HepG2 (cell line): ENCODE data around the gene SCGB1D4. TPM values are rescaled to one million over a fixed set of nuclear protein-coding genes. Genes with fewer than 3 reads are reported as not detected.

ENCODE experiments used
- CEBPB ChIP-seq: IDR thresholded peaks from 2 replicates; pipeline ENCODE4 v1.6.1; 2011; ENCODE audit warnings: low read depth, low read length, improper control_type of control experiment, borderline replicate concordance
- EEA1 ChIP-seq: sonication (generic); formaldehyde crosslinking; IDR thresholded peaks from 2 replicates; pipeline ENCODE4 v1.5.1; 2020; ENCODE audit warnings: mild to moderate bottlenecking, missing genetic modification reagents, borderline replicate concordance
- GATAD2A ChIP-seq: IDR thresholded peaks from 2 replicates; pipeline ENCODE4 v1.6.1; 2016
- HES4 ChIP-seq: sonication (generic); formaldehyde crosslinking; IDR thresholded peaks from 2 replicates; pipeline ENCODE4 v1.9.0; 2021; ENCODE audit warnings: mild to moderate bottlenecking, missing genetic modification reagents, borderline replicate concordance
- KDM3A ChIP-seq: IDR thresholded peaks from 2 replicates; pipeline ENCODE4 v1.6.1; 2018; ENCODE audit warnings: low read depth, missing compliant biosample characterization
- MLLT10 ChIP-seq: sonication (generic); formaldehyde crosslinking; IDR thresholded peaks from 2 replicates; pipeline ENCODE4 v1.4.0; 2020; ENCODE audit warnings: missing genetic modification reagents
- RAD21 ChIP-seq: fragments of 450-650 bp; formaldehyde crosslinking; IDR thresholded peaks from 2 replicates; pipeline ENCODE4 v1.5.0; 2020; ENCODE audit warnings: mild to moderate bottlenecking
- REL ChIP-seq: sonication (generic); formaldehyde crosslinking; conservative IDR thresholded peaks from 2 replicates; pipeline ENCODE4 v1.8.0; 2022; ENCODE audit warnings: mild to moderate bottlenecking, missing genetic modification reagents, moderate library complexity
- RERE ChIP-seq: IDR thresholded peaks from 2 replicates; pipeline ENCODE4 v1.6.1; 2016; ENCODE audit warnings: low read depth, missing genetic modification reagents, missing compliant biosample characterization
- RFX5 ChIP-seq: IDR thresholded peaks from 2 replicates; pipeline ENCODE4 v1.6.1; 2011; ENCODE audit warnings: low read depth, low read length, improper control_type of control experiment
- RXRB ChIP-seq: IDR thresholded peaks from 2 replicates; pipeline ENCODE4 v1.6.1; 2016; ENCODE audit warnings: borderline replicate concordance, missing genetic modification reagents, missing compliant biosample characterization
- TCF7L2 ChIP-seq: IDR thresholded peaks from 2 replicates; pipeline ENCODE4 v1.6.1; 2011; ENCODE audit warnings: mild to moderate bottlenecking, low read depth, low read length, moderate library complexity
- TRIM22 ChIP-seq: fragments of 450-650 bp; IDR thresholded peaks from 2 replicates; pipeline ENCODE4 v1.6.1; 2017
- ZBTB25 ChIP-seq: IDR thresholded peaks from 2 replicates; pipeline ENCODE4 v1.6.1; 2018; ENCODE audit warnings: missing genetic modification reagents
- ZNF329 ChIP-seq: sonication (generic); formaldehyde crosslinking; IDR thresholded peaks from 2 replicates; pipeline ENCODE4 v1.9.0; 2021; ENCODE audit warnings: low read depth, mild to moderate bottlenecking, missing genetic modification reagents
- ZNF775 ChIP-seq: sonication (generic); formaldehyde crosslinking; IDR thresholded peaks from 2 replicates; pipeline ENCODE4 v1.4.0; 2020; ENCODE audit warnings: missing genetic modification reagents, mild to moderate bottlenecking, moderate library complexity, borderline replicate concordance
- polyA plus RNA-seq, 8 experiments: library from polyadenylated mRNA; depleted of rRNA in 3 of 8; stranded (reverse) in 7 of 8; unstranded in 1 of 8; fragments of >200 nt; fragmentation: Illumina TruSeq in 4 of 8; extraction: Trizol in 4 of 8; gene quantifications; 2 replicates each; pipeline versions ENCODE4 v1.2.1 to v1.2.3, GENCODE V29; 2011 to 2016; ENCODE audit warnings: low read depth in 4 of 8, missing spikeins in 1 of 8, mixed read lengths in 1 of 8; ENCODE audit not compliant: insufficient read depth in 1 of 8
- total RNA-seq, 5 experiments: library from RNA; depleted of rRNA; stranded (reverse); fragments of >200 nt; fragmentation: Illumina TruSeq; extraction: Trizol; gene quantifications; 2 replicates each; pipeline ENCODE4 v1.2.3, GENCODE V29; 2016; ENCODE audit warnings: low read depth in 1 of 5

Gene SCGB1D4
- total and polyA plus RNA-seq, 2 of the 13 experiments (the other 11 are each of a cell fraction or from before 2014, with no cell fraction given): not detected

- TF ChIP-seq RERE (CRISPR knock-in tag): no peak
- TF ChIP-seq KDM3A (CRISPR knock-in tag): 0 out of 2 replicates have a peak, but pooled peaks have one; percentile 45
- TF ChIP-seq REL (CRISPR knock-in tag): no peak
- TF ChIP-seq HES4 (CRISPR knock-in tag): no peak
- peak; percentile 75 for TF ChIP-seq CEBPB
- TF ChIP-seq RAD21 (CRISPR knock-in tag): peak; percentile 97
- TF ChIP-seq ZNF329: no peak
- TF ChIP-seq ZBTB25 (CRISPR knock-in tag): no peak
- no peak for TF ChIP-seq TRIM22
- no peak for TF ChIP-seq EEA1 (CRISPR knock-in tag)
- TF ChIP-seq RFX5: no peak
- TF ChIP-seq TCF7L2: no peak
- no peak for TF ChIP-seq MLLT10 (CRISPR knock-in tag)
- no peak for TF ChIP-seq ZNF775 (CRISPR knock-in tag)
- peak; percentile 40; the same call in 1 of the 2 replicates for TF ChIP-seq GATAD2A (CRISPR knock-in tag)
- TF ChIP-seq RXRB: 0 out of 2 replicates have a peak, but pooled peaks have one; percentile 10
Observed at GRCh38 chr11:62324731-62325556, 26.1 kb upstream of the SCGB1D4 start (continued).
